ENCODE measurements around the gene KLF12.
A peak's percentile ranks its signal among the peaks of the same experiment; 100 is the strongest.

KLF12 gene

DNA sequence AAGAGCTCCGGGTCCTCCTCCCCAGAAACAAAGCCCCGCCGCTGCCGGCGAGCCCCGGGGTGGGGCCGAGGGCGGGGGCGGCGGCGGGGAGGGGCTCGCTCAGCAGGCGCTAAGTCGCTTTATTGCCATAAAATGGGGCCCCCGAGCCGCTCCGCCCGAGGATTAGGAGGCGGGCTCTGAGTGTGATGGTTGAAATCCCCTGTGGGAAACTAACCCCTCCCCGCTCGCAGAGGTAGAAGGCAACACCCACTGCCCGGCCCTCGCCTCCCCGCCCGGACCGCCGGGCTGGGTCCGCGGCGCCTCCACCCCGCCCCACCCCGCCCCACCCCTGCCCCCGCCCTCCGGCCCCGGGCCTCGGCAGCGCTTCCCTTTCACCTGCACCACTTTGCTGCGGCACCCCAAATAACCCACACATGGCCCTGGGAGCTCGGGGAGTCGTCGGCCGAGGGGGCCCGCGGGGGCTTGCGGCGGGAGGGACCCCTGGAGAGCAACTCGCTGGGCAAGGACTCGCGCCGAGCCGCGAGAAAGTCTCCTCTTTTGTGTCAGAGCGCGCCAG lies at the start of gene KLF12:
Gene KLF12, minus strand, starts transcription at position 184 of the 556 bp plus-strand sequence.
- DNase-seq: peak in 47 of 56 donors; percentile 9 to 75 (median 49)

DNA sequence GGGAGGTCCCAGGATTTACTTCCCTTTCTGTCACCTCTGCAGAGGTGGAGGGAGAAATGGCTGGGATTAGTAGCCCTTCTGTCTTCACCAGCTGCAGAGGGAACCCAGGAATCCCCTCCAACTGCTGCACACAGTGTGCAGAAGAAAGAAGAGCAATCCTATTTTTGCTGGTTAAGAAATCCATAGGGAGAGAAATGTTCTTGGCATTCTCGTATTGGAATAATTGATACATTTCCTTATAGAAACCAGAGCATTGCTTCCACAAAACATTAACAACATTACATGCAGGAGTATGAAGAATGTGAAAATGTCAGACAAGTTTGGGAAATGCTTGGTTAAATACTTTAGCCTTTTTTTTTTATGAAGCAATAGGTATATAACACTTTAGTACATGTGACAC lies 48.3 kb upstream of the KLF12 start:
- DNase-seq: no peak

DNA sequence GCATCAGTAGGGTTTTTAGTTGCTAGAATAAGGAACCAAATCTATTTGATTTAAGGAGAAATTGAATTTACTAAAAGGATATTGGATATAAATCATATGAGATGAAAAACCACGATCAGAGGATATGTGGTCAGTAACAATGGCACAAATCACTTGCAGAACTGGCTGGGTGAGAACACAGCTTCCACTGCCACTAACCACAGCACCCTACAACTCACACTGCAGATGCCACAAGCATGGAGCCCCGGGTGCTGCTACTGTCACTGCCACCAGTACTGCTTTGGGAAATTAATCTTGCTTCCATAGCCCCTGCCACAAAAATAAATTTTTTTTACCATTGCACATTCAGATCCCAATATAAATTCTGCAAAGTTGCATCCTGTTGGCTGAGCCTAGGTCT lies 40.6 kb upstream of the KLF12 start:
- no peak for DNase-seq

DNA sequence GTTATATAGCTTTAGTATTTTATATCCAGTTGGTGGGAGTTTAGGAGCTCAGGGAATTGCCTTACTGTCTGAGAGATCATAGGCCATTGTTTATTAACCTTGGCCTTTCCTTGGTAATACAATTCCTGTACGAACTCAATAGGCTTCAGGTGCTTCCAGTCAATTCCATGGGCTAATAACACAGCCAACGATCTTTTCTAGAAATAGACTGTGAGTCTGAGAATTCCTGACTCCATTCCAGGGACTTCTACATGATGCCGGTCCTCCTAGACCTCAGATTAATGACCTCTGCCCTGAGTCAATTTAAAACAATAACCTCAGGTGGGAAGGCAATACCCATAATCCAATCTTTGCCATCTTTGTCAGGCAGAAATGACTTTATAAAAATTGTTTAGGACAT lies 39.6 kb upstream of the KLF12 start:
- DNase-seq: no peak

DNA sequence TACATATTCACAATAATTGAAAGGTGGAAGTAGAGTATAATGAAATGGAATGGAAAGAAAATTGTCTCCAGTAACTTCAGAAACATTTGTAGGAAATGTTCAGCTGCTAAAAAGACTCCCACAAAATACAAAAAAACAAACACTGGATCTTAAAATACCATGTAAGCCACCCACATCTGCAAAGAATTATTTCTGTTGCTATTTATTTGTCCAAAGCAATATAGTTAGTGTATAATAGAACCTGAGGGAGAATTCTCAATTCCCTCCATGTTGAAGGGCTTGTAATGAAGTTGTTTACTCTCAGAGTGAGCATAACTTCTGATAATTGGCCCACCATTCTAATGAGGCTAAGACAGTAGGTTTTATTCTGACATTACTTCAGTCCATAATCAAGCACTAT lies 37.4 kb upstream of the KLF12 start:
- no peak for DNase-seq

DNA sequence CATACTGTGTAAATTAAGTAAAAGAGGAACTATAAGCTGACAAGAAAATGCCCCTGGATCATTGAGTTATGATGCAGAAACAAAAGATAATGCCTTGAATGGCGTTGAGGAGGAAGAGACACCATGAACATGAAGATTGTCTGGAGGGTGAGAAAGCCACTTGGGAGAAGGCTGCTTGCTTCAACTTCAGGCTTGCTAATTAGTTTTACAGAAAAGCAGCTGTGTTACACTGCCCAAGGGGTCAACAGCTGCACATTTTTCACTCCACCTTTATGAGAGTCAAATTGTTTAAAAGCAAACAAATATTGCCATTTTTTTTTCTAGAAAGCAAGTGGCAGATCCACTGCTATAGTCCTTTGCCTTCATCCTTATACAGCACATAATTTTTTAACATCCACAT lies 35.5 kb upstream of the KLF12 start:
- DNase-seq: no peak

DNA sequence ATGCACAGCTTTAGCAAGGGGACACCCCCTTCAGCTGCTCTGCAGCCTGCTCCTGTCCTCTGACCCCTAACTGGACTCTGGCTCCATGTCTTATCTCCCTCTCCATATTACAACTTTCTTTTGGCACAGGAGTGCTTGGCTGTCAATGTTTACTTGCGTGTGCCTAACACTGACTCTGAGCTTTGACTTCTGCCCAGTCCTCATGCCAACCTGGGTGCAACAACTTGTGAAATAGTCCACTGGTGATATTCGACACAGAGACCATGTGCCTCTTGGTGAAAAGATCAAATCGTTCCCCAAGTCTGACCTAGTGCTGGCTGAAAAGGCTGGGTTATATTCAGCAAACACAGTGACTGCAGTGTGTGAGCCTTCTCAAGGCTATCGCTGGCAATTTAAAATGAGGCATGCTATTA lies 34.1 kb upstream of the KLF12 start:
- no peak for DNase-seq

DNA sequence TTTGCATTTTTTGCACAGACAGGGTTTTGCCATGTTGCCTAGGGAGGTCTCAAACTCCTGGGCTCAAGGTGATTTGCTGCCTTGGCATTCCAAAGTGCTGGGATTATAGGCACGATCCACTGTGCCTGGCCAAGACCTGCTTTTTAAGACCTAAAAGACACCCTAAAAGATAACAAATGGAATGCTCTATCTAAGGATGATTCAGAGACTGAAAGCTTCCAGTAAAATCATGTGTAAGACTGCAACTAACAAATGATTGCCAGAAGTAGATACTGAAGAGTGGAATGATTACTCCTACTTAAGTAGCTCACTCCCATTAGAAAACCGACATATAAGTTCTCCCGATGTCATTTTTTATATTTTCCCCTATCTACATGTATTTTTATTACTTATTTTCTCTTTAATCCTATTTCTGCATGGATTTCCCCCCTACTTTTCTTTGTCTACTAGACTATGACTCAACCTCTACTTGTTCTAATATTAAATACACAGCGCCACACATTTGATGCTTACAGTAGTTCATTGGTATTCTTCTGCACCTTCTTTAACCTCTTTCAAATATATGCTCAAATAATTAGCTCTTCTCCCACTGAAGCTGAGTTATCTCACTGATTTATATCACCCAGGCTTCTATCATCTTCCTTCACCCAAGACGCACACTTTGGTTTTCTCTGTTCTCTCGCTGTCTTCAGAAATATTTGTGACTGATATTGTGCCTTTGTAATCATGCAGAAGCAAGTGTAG lies 32.2 kb upstream of the KLF12 start:
- DNase-seq: no peak

DNA sequence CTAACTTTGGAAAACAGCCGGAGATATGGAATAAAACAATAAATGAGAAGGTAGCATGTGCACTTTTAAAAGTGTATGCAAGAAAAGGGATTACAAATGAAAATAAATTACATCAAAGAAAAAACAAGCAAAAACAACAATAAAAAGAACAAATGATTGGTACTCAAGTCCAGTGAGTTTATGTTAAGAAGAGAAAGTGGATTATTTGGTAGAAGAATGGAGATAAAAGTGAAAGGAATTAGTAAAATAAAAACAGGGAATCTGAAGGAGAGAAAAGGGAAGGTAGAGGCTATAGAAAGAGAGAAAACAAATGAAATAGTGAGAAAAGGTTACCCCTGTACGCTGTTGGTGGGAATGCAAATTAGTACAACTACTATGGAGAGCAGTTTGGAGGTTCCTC lies 28.6 kb upstream of the KLF12 start:
- DNase-seq: no peak

DNA sequence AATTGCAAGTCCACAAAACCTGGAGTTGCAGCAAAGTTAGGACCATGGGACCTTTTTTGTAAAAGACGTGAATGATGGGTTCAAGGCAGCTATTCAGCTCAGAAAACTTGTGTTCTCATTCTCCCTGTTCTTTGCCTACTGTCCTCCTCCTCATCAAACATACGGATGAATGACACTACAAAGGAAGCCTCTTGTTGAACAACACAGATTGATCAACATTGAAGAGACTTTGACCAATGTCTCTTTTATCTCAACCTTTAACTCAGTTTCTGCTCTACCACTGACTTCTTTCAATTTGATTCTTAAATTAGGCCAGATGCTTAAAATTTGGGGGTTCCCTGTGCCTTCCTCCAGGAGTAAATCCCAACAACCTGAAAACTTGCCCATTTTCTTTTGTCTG lies 27.9 kb upstream of the KLF12 start:
- no peak for DNase-seq

DNA sequence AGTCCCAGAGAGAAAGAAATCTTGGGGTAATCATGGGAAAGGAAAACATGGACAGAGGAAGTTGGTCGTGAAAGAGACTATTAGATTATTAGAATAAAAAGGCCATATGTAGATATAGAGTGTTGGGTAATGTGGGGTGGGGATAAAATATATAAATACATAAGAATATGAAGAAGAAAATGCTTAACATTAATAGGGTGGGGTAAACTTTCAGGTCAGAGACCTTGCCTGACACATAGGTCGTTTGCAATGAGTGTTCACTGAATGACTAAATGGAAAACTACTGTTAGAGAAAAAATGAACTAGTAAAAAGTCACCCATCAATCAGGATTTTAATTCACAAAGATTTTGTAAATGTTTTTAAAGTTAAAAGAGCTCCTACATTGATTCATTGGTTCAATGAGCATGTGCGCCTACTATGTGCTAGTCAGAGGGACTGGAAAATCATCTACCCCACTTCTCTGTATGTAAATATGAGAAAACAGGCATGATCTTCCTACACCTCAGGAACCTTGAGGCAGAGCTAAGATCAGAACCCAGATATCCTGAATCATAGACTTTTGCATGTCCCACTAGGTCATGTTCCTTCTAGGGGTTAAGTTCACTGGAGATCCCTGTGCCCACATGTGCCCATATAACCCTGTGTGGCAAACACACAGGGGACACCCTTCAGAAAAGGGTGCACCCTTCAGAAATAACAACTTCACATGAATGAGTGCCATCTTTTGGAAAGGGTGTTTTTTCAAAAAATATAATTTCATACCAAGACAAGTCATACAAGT lies 24.6 kb upstream of the KLF12 start:
- no peak for DNase-seq

DNA sequence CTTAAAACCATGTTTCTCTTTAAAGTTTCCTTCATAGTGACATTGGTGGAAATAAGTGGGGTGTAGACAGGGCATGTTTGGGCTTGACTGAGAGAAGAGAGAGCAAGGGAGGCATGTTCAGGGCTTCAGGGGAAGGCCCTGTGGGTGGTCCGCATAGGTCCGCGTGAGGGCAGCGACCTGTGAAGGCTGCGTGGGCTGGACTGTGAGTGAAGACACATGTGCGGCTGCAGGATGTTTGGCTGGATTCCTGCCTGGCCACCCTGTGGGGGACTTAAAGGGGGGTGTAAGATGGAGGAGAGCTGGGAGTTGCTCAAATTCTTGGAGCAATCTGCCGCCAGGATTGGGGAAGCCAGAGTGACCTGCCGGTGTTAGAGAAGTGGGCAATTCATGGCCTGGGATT lies 23.8 kb upstream of the KLF12 start:
- no peak for DNase-seq

DNA sequence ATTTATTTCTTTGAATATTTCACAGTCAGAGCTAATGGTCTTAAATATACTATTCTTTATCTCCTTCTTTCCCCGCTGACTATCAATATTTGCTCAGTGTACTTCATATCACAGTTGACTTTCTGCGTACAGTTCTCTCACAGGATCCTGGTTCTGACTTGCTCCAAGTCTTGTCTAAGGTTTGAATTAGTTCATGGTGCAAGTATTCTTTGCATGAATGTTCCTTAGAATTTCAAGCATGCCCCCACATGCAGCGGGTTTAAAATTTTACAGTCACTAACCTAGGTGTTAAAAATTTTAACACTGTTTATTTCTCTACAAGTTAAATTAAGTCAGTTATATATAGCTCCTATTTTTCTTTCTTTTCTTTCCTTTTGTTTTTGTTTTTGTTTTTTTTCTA lies 20.8 kb upstream of the KLF12 start:
- DNase-seq: no peak

DNA sequence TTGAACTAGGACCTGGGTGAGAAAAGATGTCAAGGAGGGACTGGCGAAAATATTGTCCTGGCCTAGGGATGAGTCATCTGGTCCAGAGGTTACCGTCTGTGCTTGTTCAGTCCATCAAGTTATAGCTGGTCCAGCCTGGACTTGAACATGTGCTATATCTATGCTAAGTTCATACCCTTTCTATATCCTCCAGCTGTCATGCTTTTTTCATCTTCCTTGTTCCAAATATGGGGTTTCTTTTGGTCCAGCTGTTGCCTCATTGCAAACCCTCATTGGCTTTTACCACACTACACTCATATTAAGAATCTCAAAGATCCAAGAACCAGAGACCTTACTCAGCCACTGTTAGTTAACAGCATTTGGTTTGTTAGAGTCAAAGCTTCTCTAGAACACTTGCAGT lies 19.1 kb upstream of the KLF12 start:
- DNase-seq: no peak

DNA sequence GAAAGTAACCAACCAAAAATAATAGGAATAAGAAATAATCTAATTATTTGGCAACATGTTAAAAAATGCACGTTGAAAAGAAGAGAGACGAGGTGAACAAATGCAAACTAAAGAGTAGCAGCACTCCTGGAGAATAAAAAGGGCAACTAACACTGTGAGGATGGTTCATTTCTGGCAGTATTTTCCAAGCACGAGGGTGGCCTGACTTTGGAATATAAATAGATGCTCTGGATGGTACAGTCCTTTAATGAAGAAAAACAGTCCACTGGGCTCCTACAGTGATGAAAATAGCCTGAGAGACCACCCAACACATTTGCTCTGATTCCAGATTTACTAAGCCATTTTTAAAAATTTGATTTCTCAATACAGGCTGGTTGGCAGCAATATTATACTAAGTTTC lies 17.7 kb upstream of the KLF12 start:
- DNase-seq: no peak

DNA sequence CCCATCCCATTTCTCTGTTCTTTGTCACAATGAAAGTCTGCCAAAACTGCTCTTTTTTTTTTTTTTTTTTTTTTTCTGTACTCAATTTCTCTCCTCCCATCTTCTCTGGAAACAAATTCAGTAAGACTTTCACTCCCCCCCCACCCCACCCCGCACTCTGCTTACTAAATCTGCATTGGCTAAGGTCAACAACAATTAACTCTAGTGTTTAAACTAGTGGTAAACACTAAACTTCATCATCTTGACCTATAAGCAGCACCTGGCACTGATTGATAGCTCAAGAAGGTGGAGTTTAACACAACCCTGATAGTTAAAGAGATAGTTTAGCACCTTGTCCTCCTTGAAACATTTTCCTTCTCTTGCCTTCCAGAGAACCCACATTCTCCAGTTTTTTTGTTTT lies 14.1 kb upstream of the KLF12 start:
- DNase-seq: no peak

DNA sequence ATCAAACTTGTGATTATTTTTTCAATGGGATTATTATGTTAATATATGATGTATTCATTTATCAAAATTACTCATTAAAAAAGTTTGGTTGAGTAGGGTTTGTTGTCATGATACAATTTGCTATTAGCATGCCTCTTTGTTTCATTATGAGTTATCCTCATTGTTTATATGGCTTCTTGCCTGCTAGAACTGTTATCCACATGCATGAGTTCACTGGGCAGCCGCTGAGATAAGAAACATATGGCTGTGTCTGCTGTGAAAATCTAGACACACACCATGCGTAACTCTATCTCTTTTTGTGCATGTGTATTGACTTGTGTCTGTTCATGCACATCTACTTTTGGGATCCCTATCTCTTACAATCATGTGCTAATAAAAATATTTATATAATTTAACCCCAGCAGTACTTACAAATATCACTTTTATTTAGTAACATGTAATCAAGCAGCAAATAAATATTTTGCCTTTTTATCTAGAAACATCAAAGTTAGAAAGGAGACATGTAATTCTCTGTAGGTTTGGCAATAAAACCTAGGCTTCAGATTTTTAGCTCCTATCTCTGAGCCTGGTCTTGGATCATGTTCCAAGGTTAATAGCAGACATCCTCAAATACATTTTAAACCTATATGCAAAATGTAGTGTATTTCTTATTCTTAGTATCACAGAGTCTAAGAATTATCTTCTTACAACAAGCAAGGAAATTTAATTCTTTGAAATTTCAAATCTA lies 11.2 kb upstream of the KLF12 start:
- DNase-seq: no peak

DNA sequence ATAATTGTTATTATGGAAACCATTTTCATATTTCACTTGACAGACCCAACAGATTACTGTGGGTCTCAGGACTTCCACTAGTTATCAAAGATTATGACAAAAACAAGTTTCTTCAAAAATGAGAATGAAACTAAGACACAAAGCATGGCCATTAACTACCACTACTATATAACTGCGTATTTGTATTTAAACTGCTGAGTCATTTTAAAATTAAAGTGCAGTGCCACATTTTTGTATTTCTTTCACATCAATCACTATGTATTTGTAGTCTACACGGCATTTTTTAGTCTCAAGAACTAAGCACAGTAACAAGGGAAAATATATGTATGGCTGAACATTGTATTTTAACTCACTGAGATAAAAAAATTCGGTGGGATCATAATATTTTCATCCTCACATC lies 10.1 kb upstream of the KLF12 start:
- no peak for DNase-seq

DNA sequence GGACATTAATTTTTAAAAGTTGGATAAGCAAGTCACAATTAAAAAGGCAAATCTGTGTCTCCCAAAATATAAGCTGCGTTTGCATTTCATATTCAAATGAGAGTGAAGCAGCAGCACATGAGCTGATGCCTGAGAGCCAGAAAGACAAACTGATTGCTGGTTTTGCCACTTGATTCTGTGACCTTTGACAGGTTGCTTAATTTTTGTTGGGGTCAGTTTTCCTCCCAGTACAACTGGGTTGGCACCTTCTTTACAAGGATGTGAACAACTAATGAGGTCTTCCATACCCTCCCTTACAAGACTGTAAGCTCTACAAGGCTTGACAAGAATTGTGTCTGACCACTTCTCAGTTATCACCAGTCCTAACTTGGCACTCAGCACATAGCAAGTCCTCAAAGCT lies 8.1 kb upstream of the KLF12 start:
- DNase-seq: no peak

DNA sequence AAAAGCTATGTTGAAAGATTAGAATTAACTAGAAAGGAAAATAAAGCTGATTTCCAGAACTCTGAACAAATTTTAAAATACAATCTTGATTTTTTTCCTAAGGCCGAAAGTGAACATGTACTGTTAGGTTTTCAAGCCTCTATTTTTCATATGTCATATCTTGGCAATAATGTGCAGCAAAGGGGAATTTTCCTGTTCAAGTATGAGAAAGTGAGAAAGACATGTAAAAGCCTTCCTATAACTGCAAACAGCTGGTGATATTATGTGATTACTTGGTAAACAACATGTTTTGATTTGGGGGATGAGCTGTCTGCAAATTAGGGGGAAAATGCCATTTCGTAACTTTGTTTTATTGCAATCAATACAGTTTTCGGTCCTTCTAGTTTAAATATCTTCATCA lies 4.0 kb upstream of the KLF12 start:
- DNase-seq: no peak

DNA sequence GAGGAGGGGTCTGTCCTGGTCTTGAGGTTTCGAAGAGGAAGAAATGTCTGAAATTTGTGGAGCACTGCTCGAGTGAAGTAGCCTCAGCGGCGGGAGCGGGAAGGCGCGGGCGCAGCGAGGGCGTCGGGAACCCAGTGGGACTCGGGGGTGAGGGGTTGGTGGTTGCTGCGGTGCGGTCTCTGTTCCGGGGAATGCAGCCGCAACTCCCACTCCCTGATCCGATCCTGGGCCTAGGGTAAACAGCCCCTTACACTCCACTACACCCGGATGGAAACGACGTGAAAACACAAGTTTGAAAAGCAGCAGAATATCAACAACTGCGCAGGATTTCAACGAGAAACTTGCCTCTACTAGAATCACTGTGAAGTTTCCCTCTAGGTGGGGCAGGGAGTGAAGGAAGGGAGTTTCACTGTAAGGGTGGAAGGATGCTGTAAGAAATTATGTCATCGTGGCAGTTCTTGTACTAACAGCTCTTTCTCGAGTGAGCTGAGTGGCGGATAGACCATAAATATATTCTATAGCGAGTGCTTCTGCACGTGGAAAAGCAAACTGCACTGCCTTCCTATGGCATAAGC lies 2.0 kb upstream of the KLF12 start:
- DNase-seq: peak in 24 of 56 donors; percentile 2 to 68 (median 32)

Measured in amygdala (tissue), 56 donors.